ENCODE measurements around the gene MAD2L1BP.
"Not testable (repeated sequence)": the region's sequence is repeated elsewhere in the genome, so short reads cannot be mapped to it uniquely, and the experiment has no call there.

MAD2L1BP gene

DNA sequence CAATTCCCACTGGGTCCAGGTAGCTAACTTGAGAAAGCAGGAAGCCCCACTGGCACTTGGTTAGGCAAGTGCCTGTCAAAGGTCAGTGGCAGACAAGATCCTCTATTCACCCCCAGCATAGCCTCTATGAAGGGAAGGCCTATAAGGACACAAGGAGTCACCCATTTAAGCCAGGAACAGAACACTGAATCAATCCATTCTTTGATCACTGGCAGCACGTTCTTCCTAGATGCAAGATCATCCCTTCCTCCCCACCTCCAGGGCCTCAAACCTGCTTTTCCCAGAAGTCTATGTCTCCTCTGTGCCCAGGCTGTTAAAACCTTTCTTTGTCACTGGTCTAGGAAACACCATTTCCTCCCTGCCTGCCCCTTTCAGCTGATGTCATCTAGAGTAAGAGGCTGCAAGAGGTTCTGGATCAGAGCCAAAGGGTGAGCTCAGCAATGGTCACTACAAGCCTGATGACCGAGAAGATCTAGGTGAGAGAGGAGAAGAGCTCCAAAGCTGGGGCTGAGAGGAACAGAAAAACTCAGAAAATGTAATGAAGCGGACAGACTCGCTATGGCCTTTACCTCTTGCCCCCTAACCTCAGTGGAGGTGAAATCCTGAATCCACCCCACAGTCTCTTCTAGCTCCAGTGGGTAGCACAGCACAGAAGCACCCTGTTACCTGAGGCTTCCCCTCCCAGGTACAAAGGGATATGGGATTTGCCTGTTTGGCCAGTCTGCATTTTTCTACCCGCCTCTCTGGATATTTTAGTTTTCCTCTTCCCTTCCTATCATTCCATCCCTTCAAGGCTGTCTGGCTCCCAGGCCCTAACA lies 8.4 kb upstream of the MAD2L1BP start:
- peak; percentile 97 to 98 for DNase-seq

DNA sequence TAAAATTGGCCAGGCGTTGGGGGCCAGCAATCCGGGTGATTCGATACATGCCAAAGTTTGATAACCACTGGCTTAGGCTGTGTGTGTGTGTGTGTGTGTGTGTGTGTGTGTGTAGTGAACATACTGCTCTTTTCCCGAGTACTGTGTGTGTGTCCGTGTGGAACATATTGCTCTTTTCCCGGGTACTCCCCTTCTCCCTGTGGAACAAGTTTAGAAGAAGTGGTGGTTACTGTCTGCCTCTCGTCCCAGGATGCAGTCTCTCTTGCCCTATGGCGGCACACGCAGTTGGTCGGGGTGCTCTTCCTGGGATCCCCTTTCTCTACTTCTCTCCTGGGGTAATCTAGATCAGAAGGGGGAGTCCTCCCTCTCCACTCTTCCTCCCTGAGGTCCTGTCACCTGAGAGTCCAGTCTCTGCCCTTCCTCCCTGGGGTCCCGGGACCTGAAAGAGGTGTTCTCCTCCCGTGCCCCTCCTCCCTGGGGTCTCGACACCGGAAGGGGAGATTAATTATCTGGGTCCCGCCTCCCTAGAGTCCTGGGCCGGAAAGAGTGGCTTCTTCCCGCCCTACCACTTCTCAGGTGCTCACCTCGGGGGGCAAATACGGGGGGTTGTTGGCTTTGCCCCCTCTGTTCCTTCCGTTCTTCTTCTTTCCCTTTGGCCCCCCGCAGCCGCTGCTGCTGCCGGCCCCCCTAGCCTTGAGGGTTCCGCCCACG lies 7.1 kb upstream of the MAD2L1BP start:
- peak in 1 of 2 donors; percentile 38 for DNase-seq

DNA sequence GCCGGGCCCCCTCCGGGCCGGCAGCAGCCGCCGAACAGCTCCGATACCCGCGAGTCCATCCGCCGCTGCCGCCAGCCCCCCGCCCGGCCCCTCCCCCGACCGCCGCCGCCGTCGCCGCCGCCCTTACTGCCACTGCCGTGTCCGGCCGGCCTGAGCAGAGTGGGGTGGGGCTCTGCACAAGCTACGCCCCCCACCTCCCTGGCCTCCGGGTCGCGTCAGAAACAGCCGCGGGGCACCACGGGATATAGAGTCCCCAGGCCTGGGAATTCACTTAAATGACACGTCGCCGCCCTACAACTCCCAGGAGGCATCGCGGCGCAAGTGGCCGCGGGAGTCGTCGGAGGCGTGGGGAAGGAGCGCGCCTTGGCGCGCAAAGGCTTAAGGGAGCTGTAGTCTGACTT lies 6.5 kb upstream of the MAD2L1BP start, which contains the start of gene GTPBP2:
Gene GTPBP2, minus strand, starts transcription at position 161 of the 401 bp plus-strand sequence. Its CDS starts 102 bp downstream, at position 59.
- peak; percentile 98 to 99 for DNase-seq

DNA sequence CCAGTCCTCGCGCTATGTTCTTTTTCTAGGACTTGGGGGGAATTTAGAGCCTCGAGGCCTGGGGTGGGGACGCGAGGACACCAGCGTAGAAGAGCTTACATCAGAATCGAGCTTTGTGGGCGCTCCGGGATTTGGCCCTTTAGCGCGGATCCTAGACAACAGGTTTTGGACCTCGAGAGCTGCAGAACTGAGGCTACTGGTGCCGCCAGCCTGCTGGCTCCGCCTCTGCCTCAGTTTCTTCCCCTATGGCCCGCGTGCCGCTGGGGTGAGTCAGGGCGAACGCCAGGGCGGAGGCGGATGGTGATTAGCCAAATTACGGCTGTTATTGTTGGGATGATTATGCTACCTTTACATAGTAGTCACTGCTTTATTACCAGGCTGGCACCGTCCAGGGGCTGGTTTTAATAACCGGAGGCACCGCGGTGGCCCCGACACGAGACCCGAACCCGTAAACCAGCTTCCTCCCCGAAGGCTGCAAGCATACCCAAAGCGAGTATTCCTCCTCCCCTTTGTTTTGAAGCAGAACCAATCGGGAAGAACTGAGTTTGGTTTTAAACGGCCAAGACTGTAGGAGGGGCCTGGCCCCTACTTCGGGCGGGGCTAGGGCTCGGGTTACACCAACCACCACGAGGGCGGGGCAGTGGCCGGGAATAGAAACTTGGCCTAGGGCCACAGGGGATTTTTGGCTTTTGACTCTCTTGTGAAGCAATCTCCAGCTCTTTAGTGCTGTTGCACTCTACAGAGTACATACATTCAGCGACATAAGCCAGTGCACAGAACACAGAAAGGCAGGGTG lies 5.9 kb upstream of the MAD2L1BP start:
- peak; percentile 99 to 100 for DNase-seq

DNA sequence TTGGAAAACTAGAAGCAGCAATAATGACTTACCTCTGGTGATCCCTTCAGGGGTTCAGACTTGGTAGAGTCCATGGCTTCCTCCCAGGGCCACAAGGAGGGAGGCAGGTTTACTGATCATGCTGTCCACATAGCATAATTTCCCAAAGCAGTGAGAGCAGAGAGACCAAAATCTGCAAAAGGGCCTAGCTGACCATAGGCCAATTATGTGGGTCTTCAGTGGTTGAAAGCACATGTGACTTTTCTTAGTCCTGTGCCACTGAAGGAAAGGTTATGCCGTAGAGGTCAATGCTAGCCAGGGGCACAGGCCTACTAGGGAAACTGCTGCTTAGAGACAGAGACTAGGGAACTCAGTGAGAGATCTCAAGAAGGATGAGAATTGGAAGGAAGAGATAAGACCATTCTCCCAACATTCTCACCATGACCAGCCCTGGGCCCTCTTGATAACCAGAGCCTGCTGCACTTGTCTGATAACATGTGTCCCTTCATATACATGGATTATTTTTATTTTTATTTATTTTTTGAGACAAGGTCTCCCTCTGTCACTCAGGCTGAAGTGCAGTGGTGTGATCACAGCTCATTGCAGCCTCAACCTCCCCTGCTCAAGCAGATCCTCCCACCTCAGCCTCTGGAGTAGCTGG lies 4.5 kb upstream of the MAD2L1BP start:
- DNase-seq = no peak

DNA sequence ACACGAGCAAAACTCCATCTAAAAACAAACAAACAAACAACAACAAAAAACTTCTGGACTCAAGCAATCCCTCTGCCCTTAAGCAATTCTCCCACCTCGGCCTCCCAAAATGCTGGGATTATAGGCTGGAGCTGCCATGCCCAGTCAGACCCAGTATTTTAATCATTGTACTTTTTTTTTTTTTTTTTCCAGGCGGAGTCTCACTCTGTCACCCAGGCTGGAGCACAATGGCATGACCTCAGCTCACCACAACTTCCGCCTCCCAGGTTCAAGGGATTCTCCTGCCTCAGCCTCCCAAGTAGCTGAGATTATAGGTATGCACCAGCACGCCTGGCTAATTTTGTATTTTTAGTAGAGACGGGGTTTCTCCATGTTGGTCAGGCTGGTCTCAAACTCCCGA lies 2.6 kb upstream of the MAD2L1BP start:
- not testable (repeated sequence) for DNase-seq

DNA sequence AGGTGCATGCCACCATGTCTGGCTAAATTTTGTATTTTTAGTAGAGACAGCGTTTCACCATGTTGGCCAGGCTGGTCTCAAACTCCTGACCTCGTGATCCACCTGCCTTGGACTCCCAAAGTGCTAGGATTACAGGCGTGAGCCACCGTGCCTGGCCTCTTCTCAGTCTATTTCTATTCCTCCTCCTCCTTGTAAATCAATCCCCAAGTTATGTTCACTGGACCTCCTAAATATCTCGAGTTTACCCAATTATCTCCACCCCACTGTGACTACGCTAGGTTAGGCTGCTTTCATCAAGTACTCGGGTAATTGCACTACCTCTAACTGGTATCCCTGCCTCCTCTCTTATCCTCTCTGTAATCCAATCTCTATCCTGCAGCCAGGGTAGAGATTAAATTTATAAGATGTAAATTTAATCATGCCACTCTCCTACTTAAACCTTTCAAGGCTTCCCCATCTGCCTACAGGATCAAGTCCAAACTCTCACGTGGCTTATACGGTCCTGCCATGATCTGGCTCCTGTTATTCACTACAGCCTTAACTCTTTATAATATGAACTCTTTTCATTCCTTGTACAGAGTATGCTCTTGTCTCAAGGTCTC lies 837 bp upstream of the MAD2L1BP start:
- no peak for DNase-seq

DNA sequence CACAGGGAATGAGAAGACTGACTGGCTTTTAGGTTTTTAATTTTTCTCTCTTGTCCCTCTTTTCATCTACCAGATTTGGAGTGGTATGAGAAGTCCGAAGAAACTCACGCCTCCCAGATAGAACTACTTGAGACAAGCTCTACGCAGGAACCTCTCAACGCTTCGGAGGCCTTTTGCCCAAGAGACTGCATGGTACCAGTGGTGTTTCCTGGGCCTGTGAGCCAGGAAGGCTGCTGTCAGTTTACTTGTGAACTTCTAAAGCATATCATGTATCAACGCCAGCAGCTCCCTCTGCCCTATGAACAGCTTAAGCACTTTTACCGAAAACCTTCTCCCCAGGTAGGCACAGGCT lies 644 bp downstream of the MAD2L1BP start:
- DNase-seq = no peak

DNA sequence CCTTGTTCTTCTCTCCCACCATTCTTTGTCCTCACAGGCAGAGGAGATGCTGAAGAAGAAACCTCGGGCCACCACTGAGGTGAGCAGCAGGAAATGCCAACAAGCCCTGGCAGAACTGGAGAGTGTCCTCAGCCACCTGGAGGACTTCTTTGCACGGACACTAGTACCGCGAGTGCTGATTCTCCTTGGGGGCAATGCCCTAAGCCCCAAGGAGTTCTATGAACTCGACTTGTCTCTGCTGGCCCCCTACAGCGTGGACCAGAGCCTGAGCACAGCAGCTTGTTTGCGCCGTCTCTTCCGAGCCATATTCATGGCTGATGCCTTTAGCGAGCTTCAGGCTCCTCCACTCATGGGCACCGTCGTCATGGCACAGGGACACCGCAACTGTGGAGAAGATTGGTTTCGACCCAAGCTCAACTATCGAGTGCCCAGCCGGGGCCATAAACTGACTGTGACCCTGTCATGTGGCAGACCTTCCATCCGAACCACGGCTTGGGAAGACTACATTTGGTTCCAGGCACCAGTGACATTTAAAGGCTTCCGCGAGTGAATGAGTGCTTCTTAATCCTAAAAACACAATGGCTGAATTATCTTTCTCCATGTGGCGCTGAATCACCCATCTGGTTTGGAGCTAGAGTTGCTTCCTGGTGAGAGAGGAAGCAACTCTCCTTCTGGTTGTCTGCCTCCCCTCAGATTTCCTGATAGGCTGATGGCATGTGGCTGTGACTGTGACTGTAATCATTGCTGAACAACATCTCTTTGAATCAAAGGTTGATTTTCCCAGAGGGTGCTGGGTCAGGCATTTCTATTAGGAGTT lies 4.6 kb downstream of the MAD2L1BP start:
- no peak for DNase-seq

DNA sequence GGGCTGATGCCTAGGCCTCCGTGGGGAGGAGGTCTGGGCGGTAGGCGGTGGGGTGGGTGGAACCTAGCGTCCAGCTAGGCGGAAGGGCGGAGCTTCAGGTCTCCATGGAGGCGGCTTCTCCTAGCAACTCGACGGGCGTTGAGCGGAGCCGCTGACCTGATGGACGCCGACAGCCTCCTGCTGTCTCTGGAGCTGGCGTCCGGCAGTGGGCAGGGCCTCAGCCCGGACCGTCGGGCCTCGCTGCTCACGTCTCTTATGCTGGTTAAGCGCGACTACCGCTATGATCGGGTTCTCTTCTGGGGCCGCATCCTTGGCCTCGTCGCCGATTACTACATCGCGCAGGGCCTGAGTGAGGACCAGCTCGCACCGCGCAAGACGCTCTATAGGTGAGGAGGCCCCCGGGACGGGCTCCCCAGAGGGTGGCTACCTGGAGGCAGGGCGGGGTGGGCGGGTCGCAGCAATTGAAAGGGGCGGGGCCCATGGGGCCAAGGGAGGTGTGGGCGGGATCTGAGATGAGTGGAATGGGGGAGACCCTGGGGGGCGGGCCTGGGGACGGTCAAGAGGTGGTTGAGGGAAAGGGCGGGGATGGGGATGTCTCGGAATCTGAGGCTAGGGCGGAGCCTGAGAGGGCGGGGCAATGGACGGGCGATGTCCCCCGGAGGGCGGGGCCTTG lies 9.4 kb downstream of the MAD2L1BP start, which contains the start of gene RSPH9:
Gene RSPH9, plus strand, starts transcription at position 97 of the 673 bp plus-strand sequence. Its CDS starts 63 bp downstream, at position 160.
- DNase-seq = peak in 1 of 2 donors; percentile 61

DNA sequence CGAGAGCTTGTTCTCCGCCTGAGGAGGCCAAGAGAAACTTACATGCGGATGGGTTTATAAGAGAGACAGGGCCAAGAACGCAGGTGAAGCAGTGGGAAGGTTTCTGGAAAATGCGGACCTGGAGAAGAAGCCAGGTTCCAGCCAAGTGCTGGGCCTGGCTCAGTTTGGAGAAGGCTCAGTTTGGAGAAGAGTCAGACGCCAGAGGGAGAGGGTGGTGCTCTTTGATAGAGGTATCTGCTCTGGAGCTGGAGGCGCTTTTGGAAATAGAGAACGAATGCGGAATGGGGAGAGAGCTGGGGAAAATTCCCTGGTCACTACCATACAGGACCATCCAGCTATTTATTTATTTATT lies 9.9 kb downstream of the MAD2L1BP start:
- no peak for DNase-seq

DNA sequence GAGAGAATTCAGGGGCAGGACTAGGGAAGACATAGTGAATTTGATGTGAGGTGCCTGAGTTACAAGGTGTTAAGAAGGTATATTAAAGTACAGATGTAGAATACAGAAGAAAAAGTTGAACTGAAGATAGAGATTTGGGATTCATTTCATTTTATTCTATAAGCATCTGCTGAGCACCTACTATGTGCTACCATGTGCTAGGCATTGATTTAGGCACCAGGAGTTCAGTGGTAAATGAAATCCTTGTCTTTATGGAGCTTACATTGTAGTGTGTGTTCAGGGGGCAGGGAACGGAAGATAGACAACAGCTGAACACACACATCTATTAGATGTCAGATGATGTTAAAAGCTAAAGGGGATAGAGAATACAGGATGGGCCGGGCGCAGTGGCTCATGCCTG lies 12.0 kb downstream of the MAD2L1BP start:
- no peak for DNase-seq

DNA sequence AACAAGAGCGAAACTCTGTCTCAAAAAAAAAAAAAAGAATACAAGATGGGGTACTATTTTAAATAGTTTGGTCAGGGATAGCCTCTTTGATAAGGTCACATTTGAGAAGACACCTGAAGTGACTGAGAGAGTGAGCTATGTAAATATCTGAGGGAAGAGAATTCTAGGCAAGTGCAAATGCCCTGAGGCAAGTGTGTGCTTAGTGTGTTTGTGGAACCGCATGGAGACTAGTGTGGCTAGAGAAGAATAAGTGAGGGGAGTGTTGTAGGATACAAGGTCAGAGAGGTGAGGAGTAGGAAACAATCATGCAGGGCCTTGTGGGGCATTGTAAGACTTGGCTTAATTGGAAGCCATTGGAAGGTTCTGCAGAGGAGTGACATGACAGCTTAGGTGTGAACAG lies 12.6 kb downstream of the MAD2L1BP start:
- no peak for DNase-seq

DNA sequence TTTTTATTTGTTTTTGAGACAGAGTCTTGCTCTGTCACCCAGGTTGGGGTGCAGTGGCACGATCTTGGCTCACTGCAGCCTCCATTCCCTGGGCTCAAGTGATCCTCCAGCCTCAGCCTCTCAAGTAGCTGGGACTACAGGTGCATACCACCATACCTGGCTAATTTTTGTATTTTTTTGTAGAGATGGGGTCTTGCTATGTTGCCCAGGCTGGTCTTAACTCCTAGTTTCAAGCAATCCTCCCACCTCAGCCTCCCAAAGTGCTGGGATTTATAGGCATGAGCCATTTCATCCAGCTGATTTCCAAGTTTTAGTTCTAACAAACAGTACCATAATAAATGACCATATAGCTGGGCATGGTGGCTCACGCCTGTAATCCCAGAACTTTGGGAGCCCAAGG lies 17.2 kb downstream of the MAD2L1BP start:
- not testable (repeated sequence) for DNase-seq

DNA sequence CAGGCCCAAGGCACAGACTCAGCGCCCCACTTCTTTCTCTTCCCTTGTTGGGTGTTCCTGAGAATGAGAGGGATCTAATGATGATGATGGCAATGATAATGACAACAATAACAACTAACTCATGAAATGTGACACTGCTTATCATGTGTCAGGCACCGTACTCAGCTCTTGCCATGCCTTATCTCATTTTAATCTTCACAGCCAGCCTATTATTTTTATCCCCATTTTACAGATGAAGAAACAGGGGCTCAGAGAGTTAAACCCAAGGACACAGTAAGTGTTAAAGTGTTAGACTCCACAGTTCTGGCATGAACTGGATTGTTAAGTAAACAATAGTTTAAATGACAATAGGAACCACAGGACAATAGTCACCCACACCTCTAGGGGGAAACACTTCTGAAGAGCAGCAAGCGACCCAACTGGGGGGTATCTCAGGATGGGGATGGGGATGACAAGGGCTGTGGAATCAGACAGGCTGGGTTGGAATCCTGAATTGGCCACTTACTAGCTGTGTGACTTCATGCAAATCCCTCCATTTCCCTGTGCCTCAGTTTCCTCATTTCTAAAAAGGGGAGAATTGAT lies 21.7 kb downstream of the MAD2L1BP start:
- DNase-seq = no peak

DNA sequence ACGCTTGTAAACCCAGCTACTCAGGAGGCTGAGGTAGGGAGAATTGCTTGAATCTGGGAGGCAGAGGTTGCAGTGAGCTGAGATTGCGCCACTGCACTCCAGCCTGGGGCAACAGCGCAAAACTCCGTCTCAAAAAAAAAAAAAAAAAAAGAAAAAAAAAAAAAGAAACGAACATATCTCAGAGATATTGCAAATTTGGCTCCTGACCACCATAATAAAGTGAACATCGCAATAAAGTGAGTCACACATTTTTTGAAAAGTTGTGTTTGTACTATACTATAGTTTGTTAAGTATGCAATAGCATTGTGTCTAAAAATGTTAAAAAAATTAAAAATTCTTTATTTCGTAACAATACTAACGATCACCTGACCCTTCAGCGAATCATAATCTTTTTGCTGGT lies 22.5 kb downstream of the MAD2L1BP start:
- DNase-seq = no peak

DNA sequence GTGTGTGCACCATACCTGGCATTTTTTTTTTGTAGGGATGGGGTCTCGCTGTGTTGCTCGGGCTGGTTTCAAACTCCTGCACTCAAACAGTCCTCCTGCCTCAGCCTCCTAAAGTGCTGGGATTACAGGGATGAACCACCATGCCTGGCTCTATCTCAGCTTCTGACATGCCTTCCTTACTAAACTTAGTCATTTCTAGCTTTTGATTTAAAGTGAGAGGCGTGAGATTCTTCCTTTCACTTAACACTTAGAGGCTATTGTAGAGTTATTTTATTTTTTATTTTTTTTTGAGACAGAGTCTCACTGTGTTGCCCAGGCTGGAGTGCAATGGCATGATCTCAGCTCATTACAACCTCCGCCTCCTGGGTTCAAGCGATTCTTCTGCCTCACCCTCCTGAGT lies 27.3 kb downstream of the MAD2L1BP start:
- not testable (repeated sequence) for DNase-seq

DNA sequence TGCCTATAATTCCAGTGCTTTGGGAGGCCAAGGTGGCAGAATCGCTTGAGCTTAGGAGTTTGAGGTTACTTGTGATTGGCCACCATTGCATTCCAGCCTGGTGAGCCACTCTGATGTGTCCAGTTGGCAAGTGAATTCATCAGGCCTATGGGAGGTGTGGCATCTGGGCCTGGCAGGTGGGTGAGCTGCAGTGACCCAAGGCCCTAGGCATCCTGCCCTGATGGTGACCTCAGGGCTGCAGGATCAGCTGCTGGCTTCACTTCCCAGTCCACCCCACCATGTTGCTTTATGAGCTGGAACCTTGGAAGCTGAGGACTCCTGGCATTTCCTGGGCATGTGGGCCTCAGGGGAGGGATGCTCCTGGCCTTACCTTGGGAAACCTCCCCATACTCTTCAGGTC lies 29.7 kb downstream of the MAD2L1BP start:
- DNase-seq = no peak

DNA sequence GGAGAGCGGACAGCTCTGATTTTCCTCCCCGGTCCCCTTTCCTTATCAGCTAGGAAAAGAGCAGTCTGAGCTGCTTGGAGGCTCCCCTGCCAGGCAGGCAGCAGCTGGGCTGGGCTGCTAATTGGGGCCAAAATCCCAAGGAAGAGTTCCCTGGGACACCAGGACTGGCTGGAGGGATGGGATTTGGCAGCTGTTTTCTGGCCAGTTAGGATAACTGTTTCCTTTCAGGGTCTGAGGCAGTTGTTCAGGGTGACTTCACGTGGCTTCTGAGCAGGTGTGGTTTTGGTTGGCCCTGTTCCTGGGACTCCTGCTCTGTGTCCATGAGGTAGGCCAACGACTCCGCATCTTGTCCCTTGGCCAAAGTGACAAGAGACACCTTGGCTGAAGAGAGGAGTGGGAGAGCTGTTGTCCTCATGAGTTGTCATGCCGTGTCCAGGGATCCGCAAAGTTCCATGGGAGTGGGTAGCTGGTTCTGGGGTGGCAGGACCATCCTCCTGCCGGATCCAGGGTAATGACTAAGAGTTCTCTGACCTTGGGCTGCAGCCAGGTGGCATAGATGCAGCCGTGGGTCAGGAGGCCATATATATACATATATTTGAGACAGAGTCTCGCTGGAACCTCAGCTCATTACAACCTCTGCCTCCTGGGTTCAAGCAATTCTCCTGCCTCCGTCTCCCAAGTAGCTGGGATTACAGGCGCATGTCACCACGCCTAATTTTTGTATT lies 30.7 kb downstream of the MAD2L1BP start:
- DNase-seq = no peak

Data from inflammatory macrophage treated with lipopolysaccharide for 1 hour (primary cell).